ENCODE results near the gene ACSL4.
"Not testable (repeated sequence)": the region's sequence is repeated elsewhere in the genome, so short reads cannot be mapped to it uniquely, and the experiment has no call there.

The ACSL4 gene

DNA sequence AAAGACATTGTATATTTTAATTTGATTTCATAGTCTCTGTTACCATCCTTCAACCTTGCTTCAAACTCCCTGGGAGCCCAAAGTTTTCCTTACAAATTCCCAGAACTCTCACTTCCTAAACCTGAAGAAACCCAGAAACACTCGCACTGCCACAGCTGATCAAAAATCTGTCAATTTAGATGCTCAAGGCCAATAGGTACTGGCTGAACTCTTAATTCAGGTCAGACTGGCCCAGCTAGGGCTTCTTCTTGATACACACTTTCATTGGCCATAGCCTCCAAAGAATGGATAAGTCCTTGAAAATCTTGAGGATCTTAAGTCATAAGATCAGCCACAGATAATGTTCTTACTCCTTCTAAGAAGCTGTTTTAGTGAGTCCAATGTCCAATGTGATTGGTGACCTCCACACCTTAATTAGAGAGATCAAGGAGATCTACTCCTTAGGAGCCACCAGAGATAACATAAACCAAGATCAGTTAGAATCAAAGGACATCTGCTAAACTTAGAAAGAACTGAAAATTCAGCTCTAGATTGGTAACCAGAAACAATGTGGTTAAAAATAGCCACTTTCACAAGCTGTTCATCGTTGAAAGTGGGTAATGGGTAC is 51.5 kb downstream of the ACSL4 start:
- H3K27me3 ChIP-seq (ENCODE audit: control insufficient read depth, insufficient read depth, low read length, poor library complexity, severe bottlenecking), result no peaks in the 10 kb centered on the region
- H3K9me3 ChIP-seq (ENCODE audit: control insufficient read depth, low read length), result no peaks in the 10 kb centered on the region
- no peak overlapping the region for H3K4me3 ChIP-seq (ENCODE audit: insufficient read depth, low read depth, low read length)
- no peak overlapping the region for H3K27ac ChIP-seq (ENCODE audit: insufficient read depth, low read depth, low read length, poor library complexity, severe bottlenecking)
- H3K36me3 ChIP-seq (ENCODE audit: control insufficient read depth, insufficient read depth, low read length), result no peaks in the 10 kb centered on the region
- no peaks in the 10 kb centered on the region for H3K4me1 ChIP-seq (ENCODE audit: control insufficient read depth, insufficient read depth, low read length)
- 95 to 97% methylated on average over 1 of the region's 2 CpGs for WGBS, 2 experiments

DNA sequence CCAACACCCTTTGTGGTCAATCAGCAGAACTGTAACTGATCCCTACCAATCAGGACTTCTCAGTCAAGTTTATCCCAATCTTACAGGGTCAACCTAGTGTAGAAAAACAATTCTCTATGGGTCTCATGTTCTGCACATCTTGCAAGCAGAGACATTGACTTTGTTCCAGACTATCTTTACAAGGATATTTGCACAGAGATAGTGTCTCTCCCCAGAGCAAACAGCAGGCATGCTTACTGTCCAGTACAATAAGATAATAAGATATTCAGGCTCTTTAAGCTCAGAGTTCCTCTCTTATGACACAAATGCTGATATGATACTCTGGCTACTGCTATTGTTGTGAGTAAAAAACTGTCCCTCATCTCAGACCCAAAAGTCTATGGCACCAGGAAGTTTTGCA is 53.2 kb downstream of the ACSL4 start:
- H3K9me3 ChIP-seq (ENCODE audit: control insufficient read depth, low read length), result no peaks in the 10 kb centered on the region
- no peak overlapping the region for H3K27ac ChIP-seq (ENCODE audit: insufficient read depth, low read depth, low read length, poor library complexity, severe bottlenecking)
- no peaks in the 10 kb centered on the region for H3K27me3 ChIP-seq (ENCODE audit: control insufficient read depth, insufficient read depth, low read length, poor library complexity, severe bottlenecking)
- H3K4me1 ChIP-seq (ENCODE audit: control insufficient read depth, insufficient read depth, low read length), result no peaks in the 10 kb centered on the region
- no peak overlapping the region for H3K4me3 ChIP-seq (ENCODE audit: insufficient read depth, low read depth, low read length)
- no peaks in the 10 kb centered on the region for H3K36me3 ChIP-seq (ENCODE audit: control insufficient read depth, insufficient read depth, low read length)

DNA sequence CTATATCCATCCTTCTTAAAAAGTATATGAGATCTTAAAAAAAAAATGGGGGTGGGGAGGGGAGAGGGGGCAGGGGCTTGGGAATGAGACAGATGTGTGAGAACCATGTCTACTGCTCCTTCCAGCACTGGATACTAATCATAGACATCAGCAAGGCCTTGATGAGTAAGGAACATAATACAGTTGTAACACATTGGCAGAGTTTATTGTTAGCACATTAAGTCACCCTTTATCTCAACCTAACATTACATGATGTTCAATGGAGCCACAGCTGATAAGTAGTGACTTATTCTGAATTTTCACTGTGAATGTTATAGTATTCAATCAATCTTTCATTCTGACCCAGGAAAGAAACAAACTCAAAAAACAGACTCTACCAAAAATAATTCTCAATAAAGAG is 60.8 kb downstream of the ACSL4 start:
- Histone ChIP-seq H3K4me1 (ENCODE audit: control insufficient read depth, insufficient read depth, low read length) (no peaks in the 10 kb centered on the region), H3K36me3 (ENCODE audit: control insufficient read depth, insufficient read depth, low read length) (no peaks in the 10 kb centered on the region), H3K27ac (ENCODE audit: insufficient read depth, low read depth, low read length, poor library complexity, severe bottlenecking) (no peak overlapping the region), H3K9me3 (ENCODE audit: control insufficient read depth, low read length) (no peaks in the 10 kb centered on the region), H3K27me3 (ENCODE audit: control insufficient read depth, insufficient read depth, low read length, poor library complexity, severe bottlenecking) (no peaks in the 10 kb centered on the region), H3K4me3 (ENCODE audit: insufficient read depth, low read depth, low read length) (no peak overlapping the region)

DNA sequence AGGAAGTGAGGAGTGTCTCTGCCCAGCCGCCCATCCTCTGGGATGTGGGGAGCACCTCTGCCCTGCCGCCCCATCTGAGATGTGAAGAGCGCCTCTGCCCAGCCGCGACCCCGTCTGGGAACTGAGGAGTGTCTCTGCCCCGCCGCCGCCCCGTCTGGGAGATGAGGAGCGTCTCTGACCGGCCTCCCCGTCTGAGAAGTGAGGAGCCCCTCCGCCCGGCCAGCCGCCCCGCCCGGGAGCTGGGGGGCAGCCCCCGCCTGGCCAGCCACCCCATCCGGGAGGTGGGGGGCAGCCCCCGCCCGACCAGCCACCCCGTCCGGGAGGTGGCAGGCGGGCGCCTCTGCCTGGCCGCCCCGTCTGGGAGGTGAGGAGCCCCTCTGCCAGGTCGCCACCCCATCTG is 61.9 kb downstream of the ACSL4 start:
- WGBS, 2 experiments, result 97% methylated on average over 29 of the region's 29 CpGs
- not testable (repeated sequence) for H3K36me3 ChIP-seq (ENCODE audit: control insufficient read depth, insufficient read depth, low read length); H3K4me3 ChIP-seq (ENCODE audit: insufficient read depth, low read depth, low read length); H3K27me3 ChIP-seq (ENCODE audit: control insufficient read depth, insufficient read depth, low read length, poor library complexity, severe bottlenecking); H3K4me1 ChIP-seq (ENCODE audit: control insufficient read depth, insufficient read depth, low read length); H3K9me3 ChIP-seq (ENCODE audit: control insufficient read depth, low read length); H3K27ac ChIP-seq (ENCODE audit: insufficient read depth, low read depth, low read length, poor library complexity, severe bottlenecking)

DNA sequence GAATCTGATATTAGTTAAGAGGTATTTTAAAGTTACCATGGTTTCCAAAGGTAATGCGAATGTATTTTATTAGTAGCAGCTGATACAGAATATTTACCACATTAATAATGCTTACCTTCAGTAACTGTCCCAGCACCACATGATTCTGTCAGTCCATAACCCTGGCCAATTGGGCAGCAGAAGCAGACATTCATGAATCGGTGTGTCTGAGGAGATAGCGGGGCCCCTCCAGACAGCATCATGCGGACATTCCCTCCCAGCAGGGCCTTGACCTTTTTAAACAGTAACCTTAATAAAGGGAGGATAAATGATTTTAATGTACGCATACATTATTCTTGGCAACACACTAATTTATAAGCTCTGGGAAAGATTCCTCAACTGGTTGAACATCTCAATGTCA is 65.1 kb downstream of the ACSL4 start:
- H3K36me3 ChIP-seq (ENCODE audit: control insufficient read depth, insufficient read depth, low read length), result no peaks in the 10 kb centered on the region
- H3K9me3 ChIP-seq (ENCODE audit: control insufficient read depth, low read length), result no peaks in the 10 kb centered on the region
- no peak overlapping the region for H3K27ac ChIP-seq (ENCODE audit: insufficient read depth, low read depth, low read length, poor library complexity, severe bottlenecking)
- no peaks in the 10 kb centered on the region for H3K27me3 ChIP-seq (ENCODE audit: control insufficient read depth, insufficient read depth, low read length, poor library complexity, severe bottlenecking)
- no peaks in the 10 kb centered on the region for H3K4me1 ChIP-seq (ENCODE audit: control insufficient read depth, insufficient read depth, low read length)
- no peak overlapping the region for H3K4me3 ChIP-seq (ENCODE audit: insufficient read depth, low read depth, low read length)
- 90 to 95% methylated on average over 2 to 4 of the region's 5 CpGs for WGBS, 2 experiments

DNA sequence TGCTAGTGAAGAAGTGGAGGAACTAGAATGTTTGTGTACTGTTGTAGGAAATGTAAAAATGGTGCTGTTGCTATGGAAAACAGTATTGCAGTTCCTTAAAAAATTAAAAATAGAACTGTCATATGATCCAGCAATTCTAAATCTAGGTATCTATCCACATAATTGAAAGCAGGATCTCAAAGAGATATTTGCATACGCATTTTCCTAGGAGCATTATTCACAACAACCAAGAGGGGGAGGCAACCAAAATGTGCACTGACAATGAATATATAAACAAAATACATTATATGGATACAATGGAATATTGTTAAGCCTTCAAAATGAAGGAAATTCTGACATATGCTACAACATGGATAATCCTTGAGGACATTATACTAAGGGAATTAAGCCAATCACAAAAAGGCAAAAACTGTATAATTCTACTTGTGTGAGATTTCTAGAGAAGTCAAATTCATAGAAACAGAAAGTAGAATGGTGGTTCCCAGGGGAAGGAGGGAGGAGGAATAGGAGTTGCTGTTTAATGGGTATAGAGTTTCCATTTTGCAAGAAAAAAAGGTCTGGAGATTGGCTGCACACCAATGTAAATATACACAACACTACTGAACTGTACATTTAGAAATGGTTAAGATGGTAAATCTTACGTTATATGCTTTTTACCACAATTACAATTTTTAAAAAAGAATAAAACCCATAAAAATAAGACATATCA is 72.5 kb downstream of the ACSL4 start:
- Histone ChIP-seq H3K9me3 (ENCODE audit: control insufficient read depth, low read length) (no peaks in the 10 kb centered on the region), H3K27me3 (ENCODE audit: control insufficient read depth, insufficient read depth, low read length, poor library complexity, severe bottlenecking) (no peaks in the 10 kb centered on the region), H3K4me3 (ENCODE audit: insufficient read depth, low read depth, low read length) (no peak overlapping the region), H3K4me1 (ENCODE audit: control insufficient read depth, insufficient read depth, low read length) (no peaks in the 10 kb centered on the region), H3K36me3 (ENCODE audit: control insufficient read depth, insufficient read depth, low read length) (peaks cover 4% of the 10 kb centered on the region), H3K27ac (ENCODE audit: insufficient read depth, low read depth, low read length, poor library complexity, severe bottlenecking) (no peak overlapping the region)
- WGBS, 2 experiments, result 100% methylated on average over 1 of the region's 2 CpGs; no CpG with 5 or more reads in 1 of the 2 experiments

DNA sequence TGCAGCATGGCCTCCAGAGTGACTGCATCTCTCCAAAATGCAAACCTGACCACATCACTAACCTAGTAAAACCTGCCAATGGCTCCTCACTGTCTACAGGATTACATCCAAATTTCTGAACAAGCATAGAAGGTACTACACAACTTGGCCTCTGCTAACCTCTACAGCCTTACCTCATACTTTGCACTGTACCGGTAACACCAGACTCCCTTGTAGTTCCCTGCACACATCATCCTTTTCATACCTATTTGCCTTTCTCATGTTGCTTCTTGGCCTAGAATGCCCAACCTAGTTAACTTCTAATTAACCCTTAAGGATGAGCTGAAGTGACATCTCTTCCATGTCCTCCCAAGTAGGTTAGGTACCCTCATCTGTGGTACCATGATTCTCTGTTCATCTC is 74.7 kb downstream of the ACSL4 start:
- no peaks in the 10 kb centered on the region for H3K4me1 ChIP-seq (ENCODE audit: control insufficient read depth, insufficient read depth, low read length)

DNA sequence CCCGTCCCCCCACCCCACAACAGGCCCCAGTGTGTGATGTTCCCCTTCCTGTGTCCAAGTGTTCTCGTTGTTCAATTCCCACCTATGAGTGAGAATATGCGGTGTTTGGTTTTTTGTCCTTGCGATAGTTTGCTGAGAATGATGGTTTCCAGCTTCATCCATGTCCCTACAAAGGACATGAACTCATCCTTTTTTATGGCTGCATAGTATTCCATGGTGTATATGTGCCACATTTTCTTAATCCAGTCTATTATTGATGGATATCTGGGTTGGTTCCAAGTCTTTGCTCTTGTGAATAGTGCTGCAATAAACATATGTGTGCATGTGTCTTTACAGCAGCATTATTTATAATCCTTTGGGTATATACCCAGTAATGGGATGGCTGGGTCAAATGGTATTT is 75.7 kb downstream of the ACSL4 start:
- H3K27ac ChIP-seq (ENCODE audit: insufficient read depth, low read depth, low read length, poor library complexity, severe bottlenecking); H3K4me1 ChIP-seq (ENCODE audit: control insufficient read depth, insufficient read depth, low read length); H3K4me3 ChIP-seq (ENCODE audit: insufficient read depth, low read depth, low read length); H3K27me3 ChIP-seq (ENCODE audit: control insufficient read depth, insufficient read depth, low read length, poor library complexity, severe bottlenecking); H3K36me3 ChIP-seq (ENCODE audit: control insufficient read depth, insufficient read depth, low read length); H3K9me3 ChIP-seq (ENCODE audit: control insufficient read depth, low read length): not testable (repeated sequence)
- WGBS, 2 experiments, result no CpG with 5 or more reads among the region's 4 CpGs

More for the DNA sequence above, 74.7 kb downstream of the ACSL4 start:
- Histone ChIP-seq H3K27me3 (ENCODE audit: control insufficient read depth, insufficient read depth, low read length, poor library complexity, severe bottlenecking) (no peaks in the 10 kb centered on the region), H3K9me3 (ENCODE audit: control insufficient read depth, low read length) (no peaks in the 10 kb centered on the region), H3K4me3 (ENCODE audit: insufficient read depth, low read depth, low read length) (no peak overlapping the region), H3K27ac (ENCODE audit: insufficient read depth, low read depth, low read length, poor library complexity, severe bottlenecking) (no peak overlapping the region), H3K36me3 (ENCODE audit: control insufficient read depth, insufficient read depth, low read length) (peaks cover 4% of the 10 kb centered on the region)
- WGBS, 2 experiments, result 92 to 94% methylated on average over 1 of the region's 1 CpG

DNA sequence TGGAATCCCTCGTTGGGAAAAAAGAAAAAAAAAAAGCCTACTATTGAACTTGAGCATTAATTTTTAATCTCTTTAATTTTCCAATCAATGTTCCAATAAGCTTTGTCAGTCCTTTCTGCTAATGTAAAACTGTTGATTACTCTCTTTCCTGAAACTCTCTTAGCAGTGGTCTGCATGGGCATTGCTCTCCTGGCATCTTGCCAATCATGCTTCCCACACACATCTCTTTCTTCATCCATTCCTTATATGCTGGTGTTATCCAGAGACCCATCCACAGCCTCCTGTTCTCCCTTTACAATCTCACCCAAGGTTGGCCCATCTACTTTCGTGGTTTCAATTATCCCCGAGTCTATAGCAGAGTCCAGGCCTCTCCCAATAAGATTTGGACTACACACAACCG is 76.3 kb downstream of the ACSL4 start:
- H3K9me3 ChIP-seq (ENCODE audit: control insufficient read depth, low read length), result no peaks in the 10 kb centered on the region
- H3K36me3 ChIP-seq (ENCODE audit: control insufficient read depth, insufficient read depth, low read length), result peaks cover 4% of the 10 kb centered on the region
- no peak overlapping the region for H3K4me3 ChIP-seq (ENCODE audit: insufficient read depth, low read depth, low read length)
- H3K27me3 ChIP-seq (ENCODE audit: control insufficient read depth, insufficient read depth, low read length, poor library complexity, severe bottlenecking), result no peaks in the 10 kb centered on the region
- H3K4me1 ChIP-seq (ENCODE audit: control insufficient read depth, insufficient read depth, low read length), result no peaks in the 10 kb centered on the region
- no peak overlapping the region for H3K27ac ChIP-seq (ENCODE audit: insufficient read depth, low read depth, low read length, poor library complexity, severe bottlenecking)
- 89 to 95% methylated on average over 2 to 4 of the region's 4 CpGs for WGBS, 2 experiments

DNA sequence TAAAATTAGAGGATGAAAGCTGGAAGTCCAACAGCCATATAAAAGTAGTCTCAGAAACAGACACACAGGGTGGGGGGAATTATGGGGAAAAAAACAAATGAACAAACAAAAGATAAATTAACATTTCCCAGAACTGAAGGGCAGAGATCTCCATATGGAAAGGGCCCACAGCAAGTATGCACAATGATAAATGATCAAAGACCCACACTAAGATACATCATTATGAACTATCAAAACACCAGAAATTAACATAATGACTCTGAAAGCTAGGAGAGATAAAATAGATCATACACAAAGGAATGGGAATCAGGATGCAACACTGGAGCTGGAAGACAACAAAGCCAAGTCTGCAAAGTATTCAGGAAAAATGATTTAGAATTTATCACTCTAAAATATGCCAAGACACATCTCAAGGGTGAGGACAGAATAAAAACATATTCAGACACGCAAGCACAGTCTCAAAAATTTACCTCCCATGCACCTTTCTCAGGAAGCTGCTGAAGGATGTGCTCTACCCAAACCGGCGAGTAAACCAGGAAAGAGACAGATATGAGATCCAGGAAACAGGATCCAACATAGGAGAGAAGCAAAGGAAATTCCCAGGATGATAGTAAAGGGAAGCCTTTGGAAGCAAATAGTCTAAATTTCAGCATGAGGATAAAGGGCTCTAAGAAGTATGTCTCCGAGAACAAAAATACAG is 77.4 kb downstream of the ACSL4 start:
- Histone ChIP-seq H3K9me3 (ENCODE audit: control insufficient read depth, low read length) (no peaks in the 10 kb centered on the region), H3K27me3 (ENCODE audit: control insufficient read depth, insufficient read depth, low read length, poor library complexity, severe bottlenecking) (no peaks in the 10 kb centered on the region), H3K36me3 (ENCODE audit: control insufficient read depth, insufficient read depth, low read length) (peaks cover 4% of the 10 kb centered on the region), H3K27ac (ENCODE audit: insufficient read depth, low read depth, low read length, poor library complexity, severe bottlenecking) (no peak overlapping the region), H3K4me3 (ENCODE audit: insufficient read depth, low read depth, low read length) (no peak overlapping the region), H3K4me1 (ENCODE audit: control insufficient read depth, insufficient read depth, low read length) (no peaks in the 10 kb centered on the region)
- WGBS, 2 experiments, result 98 to 100% methylated on average over 3 of the region's 4 CpGs

Measured in ectodermal cell (in vitro differentiated cells).